Testis (tissue), 2 donors: Measurements from ENCODE around the gene GDI1.

ENCODE experiments used
- CTCF ChIP-seq, 3 experiments: fragments of 450-650 bp in 2 of 3; fragments of 200-600 bp in 1 of 3; sonication (generic) in 1 of 3; IDR thresholded peaks; one replicate each; pipeline ENCODE4 v1.5.1; 2016 to 2019; ENCODE audit warnings: antibody characterized with exemption in 3 of 3, mild to moderate bottlenecking in 2 of 3, moderate library complexity in 1 of 3
- POLR2A ChIP-seq: fragments of 450-650 bp; IDR thresholded peaks from one replicate; pipeline ENCODE4 v1.6.1; 2017; ENCODE audit warnings: antibody characterized with exemption, mild to moderate bottlenecking, moderate library complexity

- TF ChIP-seq CTCF (IDR thresholded peaks at IDR 0.05) (no peak), POLR2A (no peak)
Observed at GRCh38 chrX:154419189-154419588, 17.8 kb upstream of the GDI1 start.
